Measurements from ENCODE around the gene C4orf33.
"Not testable (repeated sequence)": the region's sequence is repeated elsewhere in the genome, so short reads cannot be mapped to it uniquely, and the experiment has no call there.

The C4orf33 gene

GRCh38 chr4:129117705-129118104 is 21.8 kb downstream of the C4orf33 start:
- no peak overlapping the region for H3K18ac ChIP-seq (ENCODE audit: low read depth in 1 of 2, low read length in 2 of 2)
- no peak overlapping the region for H4K91ac ChIP-seq (ENCODE audit: low read length)

GRCh38 chr4:129126614-129127013 is 30.7 kb downstream of the C4orf33 start:
- not testable (repeated sequence) for H3K27me3 ChIP-seq (ENCODE audit: control insufficient read depth in 1 of 2, insufficient read depth in 1 of 2, low read length in 2 of 2); H3K18ac ChIP-seq (ENCODE audit: low read depth in 1 of 2, low read length in 2 of 2); H3K27ac ChIP-seq (ENCODE audit: low read length, poor library complexity, severe bottlenecking); H3K4me3 ChIP-seq (ENCODE audit: insufficient read depth in 1 of 2, low read depth in 1 of 2, low read length in 2 of 2); H2AK5ac ChIP-seq (ENCODE audit: low read length, severe bottlenecking); H2BK120ac ChIP-seq (ENCODE audit: low read depth, low read length); H3K36me3 ChIP-seq (ENCODE audit: control insufficient read depth in 1 of 2, insufficient read depth in 2 of 2, low read depth in 1 of 2, low read length in 2 of 2); H3K79me1 ChIP-seq (replicated peaks; ENCODE audit: low read length, poor library complexity, severe bottlenecking); H3K4ac ChIP-seq (ENCODE audit: low read depth in 1 of 2, low read length in 2 of 2); H3K4me2 ChIP-seq (ENCODE audit: low read length, poor library complexity, severe bottlenecking); H3K9me3 ChIP-seq (ENCODE audit: control insufficient read depth, low read length); H4K8ac ChIP-seq (ENCODE audit: low read length); H2BK15ac ChIP-seq (ENCODE audit: low read depth, poor library complexity, severe bottlenecking); H3K14ac ChIP-seq (ENCODE audit: low read length in 2 of 2); H3K23ac ChIP-seq (ENCODE audit: low read length in 2 of 2); H2BK5ac ChIP-seq (ENCODE audit: low read depth, low read length, poor library complexity, severe bottlenecking); DNase-seq; H4K91ac ChIP-seq (ENCODE audit: low read length); H3K9ac ChIP-seq (ENCODE audit: low read length); H2AFZ ChIP-seq (ENCODE audit: low read depth, low read length); H2BK12ac ChIP-seq (ENCODE audit: low read length in 2 of 2); H3K4me1 ChIP-seq (ENCODE audit: control insufficient read depth, insufficient read depth, low read depth, low read length)
- WGBS: 87% methylated on average over 4 of the region's 5 CpGs

More at GRCh38 chr4:129117705-129118104, 21.8 kb downstream of the C4orf33 start:
- DNase-seq: no peak
- Histone ChIP-seq H3K4ac (ENCODE audit: low read depth in 1 of 2, low read length in 2 of 2) (no peak overlapping the region), H2BK15ac (ENCODE audit: low read depth, poor library complexity, severe bottlenecking) (no peak overlapping the region), H3K79me1 (replicated peaks; ENCODE audit: low read length, poor library complexity, severe bottlenecking) (no peaks in the 10 kb centered on the region), H3K27me3 (ENCODE audit: control insufficient read depth in 1 of 2, insufficient read depth in 1 of 2, low read length in 2 of 2) (no peaks in the 10 kb centered on the region), H3K4me3 (ENCODE audit: insufficient read depth in 1 of 2, low read depth in 1 of 2, low read length in 2 of 2) (no peak overlapping the region), H3K23ac (ENCODE audit: low read length in 2 of 2) (no peak overlapping the region), H3K27ac (ENCODE audit: low read length, poor library complexity, severe bottlenecking) (no peak overlapping the region), H2AFZ (ENCODE audit: low read depth, low read length) (no peak overlapping the region), H3K9me3 (ENCODE audit: control insufficient read depth, low read length) (no peaks in the 10 kb centered on the region), H2AK5ac (ENCODE audit: low read length, severe bottlenecking) (no peak overlapping the region), H4K8ac (ENCODE audit: low read length) (no peak overlapping the region), H2BK5ac (ENCODE audit: low read depth, low read length, poor library complexity, severe bottlenecking) (no peak overlapping the region), H3K4me1 (ENCODE audit: control insufficient read depth, insufficient read depth, low read depth, low read length) (no peaks in the 10 kb centered on the region), H3K14ac (ENCODE audit: low read length in 2 of 2) (peak overlapping the region in 1 of 2 experiments; percentile 1), H2BK120ac (ENCODE audit: low read depth, low read length) (no peak overlapping the region), H3K36me3 (ENCODE audit: control insufficient read depth in 1 of 2, insufficient read depth in 2 of 2, low read depth in 1 of 2, low read length in 2 of 2) (peaks cover 0 to 3% of the 10 kb centered on the region in 2 experiments), H3K4me2 (ENCODE audit: low read length, poor library complexity, severe bottlenecking) (no peak overlapping the region), H2BK12ac (ENCODE audit: low read length in 2 of 2) (no peak overlapping the region), H3K9ac (ENCODE audit: low read length) (no peak overlapping the region)
- WGBS: 92% methylated on average over 5 of the region's 5 CpGs

GRCh38 chr4:129129143-129129542 is 33.2 kb downstream of the C4orf33 start:
- Histone ChIP-seq H3K4ac (ENCODE audit: low read depth in 1 of 2, low read length in 2 of 2) (no peak overlapping the region), H3K23ac (ENCODE audit: low read length in 2 of 2) (no peak overlapping the region), H3K36me3 (ENCODE audit: control insufficient read depth in 1 of 2, insufficient read depth in 2 of 2, low read depth in 1 of 2, low read length in 2 of 2) (no peaks in the 10 kb centered on the region), H3K79me1 (replicated peaks; ENCODE audit: low read length, poor library complexity, severe bottlenecking) (no peaks in the 10 kb centered on the region), H2BK15ac (ENCODE audit: low read depth, poor library complexity, severe bottlenecking) (no peak overlapping the region), H3K9ac (ENCODE audit: low read length) (no peak overlapping the region), H3K14ac (ENCODE audit: low read length in 2 of 2) (no peak overlapping the region), H3K27ac (ENCODE audit: low read length, poor library complexity, severe bottlenecking) (no peak overlapping the region), H3K9me3 (ENCODE audit: control insufficient read depth, low read length) (peaks cover under 1% of the 10 kb centered on the region), H2AFZ (ENCODE audit: low read depth, low read length) (no peak overlapping the region), H2BK120ac (ENCODE audit: low read depth, low read length) (no peak overlapping the region), H4K91ac (ENCODE audit: low read length) (no peak overlapping the region), H3K4me2 (ENCODE audit: low read length, poor library complexity, severe bottlenecking) (no peak overlapping the region), H2AK5ac (ENCODE audit: low read length, severe bottlenecking) (no peak overlapping the region), H3K27me3 (ENCODE audit: control insufficient read depth in 1 of 2, insufficient read depth in 1 of 2, low read length in 2 of 2) (no peaks in the 10 kb centered on the region), H3K18ac (ENCODE audit: low read depth in 1 of 2, low read length in 2 of 2) (no peak overlapping the region), H3K4me1 (ENCODE audit: control insufficient read depth, insufficient read depth, low read depth, low read length) (no peaks in the 10 kb centered on the region), H2BK5ac (ENCODE audit: low read depth, low read length, poor library complexity, severe bottlenecking) (no peak overlapping the region), H3K4me3 (ENCODE audit: insufficient read depth in 1 of 2, low read depth in 1 of 2, low read length in 2 of 2) (no peak overlapping the region), H4K8ac (ENCODE audit: low read length) (no peak overlapping the region), H2BK12ac (ENCODE audit: low read length in 2 of 2) (no peak overlapping the region)
- DNase-seq: no peak
- 100% methylated on average over 1 of the region's 2 CpGs for WGBS

- Histone ChIP-seq H2AK5ac (ENCODE audit: low read length, severe bottlenecking) (no peak overlapping the region), H3K36me3 (ENCODE audit: control insufficient read depth in 1 of 2, insufficient read depth in 2 of 2, low read depth in 1 of 2, low read length in 2 of 2) (no peaks in the 10 kb centered on the region), H3K4me1 (ENCODE audit: control insufficient read depth, insufficient read depth, low read depth, low read length) (no peaks in the 10 kb centered on the region), H2BK12ac (ENCODE audit: low read length in 2 of 2) (no peak overlapping the region), H2BK120ac (ENCODE audit: low read depth, low read length) (no peak overlapping the region), H2BK15ac (ENCODE audit: low read depth, poor library complexity, severe bottlenecking) (no peak overlapping the region), H3K4me2 (ENCODE audit: low read length, poor library complexity, severe bottlenecking) (no peak overlapping the region), H2BK5ac (ENCODE audit: low read depth, low read length, poor library complexity, severe bottlenecking) (no peak overlapping the region), H2AFZ (ENCODE audit: low read depth, low read length) (no peak overlapping the region), H3K23ac (ENCODE audit: low read length in 2 of 2) (no peak overlapping the region), H3K4me3 (ENCODE audit: insufficient read depth in 1 of 2, low read depth in 1 of 2, low read length in 2 of 2) (no peak overlapping the region), H3K27me3 (ENCODE audit: control insufficient read depth in 1 of 2, insufficient read depth in 1 of 2, low read length in 2 of 2) (no peaks in the 10 kb centered on the region), H3K18ac (ENCODE audit: low read depth in 1 of 2, low read length in 2 of 2) (no peak overlapping the region), H4K8ac (ENCODE audit: low read length) (no peak overlapping the region), H3K4ac (ENCODE audit: low read depth in 1 of 2, low read length in 2 of 2) (no peak overlapping the region), H3K14ac (ENCODE audit: low read length in 2 of 2) (no peak overlapping the region), H3K9ac (ENCODE audit: low read length) (no peak overlapping the region), H3K27ac (ENCODE audit: low read length, poor library complexity, severe bottlenecking) (no peak overlapping the region), H3K79me1 (replicated peaks; ENCODE audit: low read length, poor library complexity, severe bottlenecking) (no peaks in the 10 kb centered on the region), H4K91ac (ENCODE audit: low read length) (no peak overlapping the region), H3K9me3 (ENCODE audit: control insufficient read depth, low read length) (no peaks in the 10 kb centered on the region)
- DNase-seq: no peak
- no CpG with 5 or more reads among the region's 2 CpGs for WGBS
These were observed 35.4 kb downstream of the C4orf33 start for GRCh38 chr4:129131343-129131742.

Data from mesenchymal stem cell (in vitro differentiated cells and primary cell).